ENCODE results near the gene DIP2B.
A peak's percentile ranks its signal among the peaks of the same experiment; 100 is the strongest.

Gene DIP2B

DNA sequence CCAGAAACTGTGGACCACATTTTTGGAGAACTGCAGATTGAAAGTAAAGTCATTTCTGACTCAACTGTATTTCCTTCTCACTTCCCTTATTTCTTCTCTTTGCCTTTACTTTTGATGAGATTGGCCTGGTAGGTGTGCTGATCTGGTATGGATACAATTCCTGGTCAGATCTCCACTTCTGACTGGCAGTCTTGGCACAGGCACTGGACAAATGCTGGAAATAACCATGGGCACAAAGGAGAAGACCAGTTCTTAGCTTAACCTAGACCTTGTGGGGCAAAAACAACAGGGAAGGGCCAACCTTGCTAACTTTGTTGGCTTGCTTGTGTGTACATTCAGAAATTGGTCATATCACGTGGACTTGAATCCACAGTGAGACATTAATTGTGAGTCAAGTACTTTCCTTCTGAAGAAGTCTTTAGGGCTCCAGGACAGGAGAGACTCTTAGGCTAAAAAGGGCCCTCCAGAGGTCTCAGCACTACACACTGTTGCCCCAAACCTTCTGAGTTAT, 75.0 kb downstream of the DIP2B start:
- no peak for DNase-seq

DNA sequence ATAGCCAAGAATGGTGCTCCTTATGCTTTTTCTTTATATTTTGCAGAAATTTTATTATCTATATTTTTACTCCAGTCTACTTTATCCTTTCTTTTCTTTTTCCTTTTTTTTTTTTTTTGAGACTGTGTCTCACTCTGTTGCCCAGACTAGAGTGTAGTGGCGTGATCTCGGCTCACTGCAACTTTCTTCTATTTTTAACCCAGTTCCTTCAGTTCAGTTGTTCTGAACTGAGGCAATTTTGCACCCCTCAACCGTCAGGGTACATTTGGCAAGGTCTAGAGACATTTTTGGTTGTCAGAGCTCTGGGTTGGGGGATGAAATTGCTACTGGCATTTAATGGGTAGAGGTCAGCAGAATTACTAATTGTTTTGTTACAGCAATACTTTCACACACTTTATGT, 75.7 kb downstream of the DIP2B start:
- no peak for DNase-seq

DNA sequence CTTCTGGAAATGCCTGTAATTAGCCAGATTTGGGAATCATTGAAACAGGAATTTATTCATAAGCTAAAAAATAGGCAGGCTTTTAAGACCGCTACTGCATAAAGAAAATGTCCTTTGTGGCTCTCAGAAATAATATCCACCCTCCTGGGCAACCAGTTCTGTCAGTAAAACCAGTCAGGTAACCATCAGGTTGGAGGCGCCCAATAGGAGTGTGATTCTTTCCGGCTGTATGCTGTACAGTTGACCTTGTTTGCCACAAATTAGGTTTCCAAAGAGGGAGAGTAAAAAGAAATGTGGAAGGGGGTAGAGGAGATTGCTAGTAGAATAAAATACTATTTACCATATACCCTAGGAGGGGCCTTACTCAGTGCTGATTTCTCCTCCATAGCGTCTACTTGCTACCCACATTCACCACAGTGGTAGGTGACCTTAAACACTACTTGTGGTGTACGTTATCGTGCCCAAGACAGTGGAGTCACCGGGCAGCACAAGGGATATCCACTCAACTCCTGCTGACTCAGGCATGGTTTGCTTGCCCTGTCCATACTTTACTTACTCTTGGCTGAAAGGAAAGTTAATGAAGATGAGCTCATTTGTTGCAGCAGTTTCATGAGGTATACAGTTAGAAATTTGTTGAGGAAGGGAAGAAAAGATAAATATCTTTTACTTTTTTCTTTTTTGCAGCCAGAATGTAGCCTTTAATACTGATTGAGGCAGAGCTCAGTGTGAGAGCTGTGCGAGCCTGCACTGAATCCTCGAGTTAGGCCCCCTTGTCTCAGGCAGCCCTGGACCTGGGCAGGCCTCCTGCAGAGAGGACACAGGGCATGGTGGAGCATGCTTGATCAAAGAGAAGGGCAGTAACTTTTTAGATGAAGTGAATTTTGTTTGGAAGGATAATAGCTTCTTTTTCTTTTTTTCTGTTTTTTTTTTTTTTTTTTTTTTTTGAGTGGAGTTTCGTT, 76.7 kb downstream of the DIP2B start:
- DNase-seq, result peak; percentile 27

- no peak for DNase-seq
Measured at GRCh38 chr12:50584135-50584534, 79.3 kb downstream of the DIP2B start.

DNA sequence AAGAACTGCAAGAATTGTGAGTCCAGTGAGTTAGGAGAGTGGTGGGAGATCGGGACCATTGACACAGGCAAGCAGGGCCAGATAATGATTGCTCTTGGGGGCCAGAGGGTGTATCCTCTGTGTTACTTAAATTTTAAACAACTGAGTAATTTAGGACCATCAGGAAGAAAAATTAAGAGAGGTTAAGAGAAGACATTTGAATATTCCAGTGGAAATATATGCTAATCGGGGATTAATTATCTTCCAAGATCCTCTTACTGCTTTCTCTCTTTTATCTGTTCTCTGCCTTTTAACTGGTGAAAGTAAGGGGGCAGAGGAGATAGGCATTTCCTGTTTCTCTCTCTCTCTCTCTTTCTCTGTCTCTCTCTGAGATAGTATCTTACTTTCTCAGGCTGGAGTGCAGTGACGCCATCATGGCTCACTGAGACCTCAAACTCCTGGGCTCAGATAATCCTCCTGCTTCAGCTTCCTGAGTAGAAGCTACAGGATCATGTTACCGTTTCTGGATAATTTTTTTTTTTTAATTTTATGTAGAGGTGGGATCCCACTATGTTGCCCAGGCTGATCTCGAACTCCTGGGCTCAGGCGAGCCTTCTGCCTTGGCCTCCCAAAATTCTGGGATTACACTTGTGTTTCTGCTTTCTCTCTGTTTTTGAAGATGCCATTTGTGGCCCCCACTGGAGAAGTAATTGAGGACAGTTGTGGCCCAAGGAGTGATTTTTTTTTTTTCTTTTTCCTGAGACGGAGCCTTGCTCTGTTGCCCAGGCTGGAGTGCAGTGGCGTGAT, 85.1 kb downstream of the DIP2B start:
- DNase-seq, result peak; percentile 84

- DNase-seq, result no peak
Measured at GRCh38 chr12:50590869-50591268, 86.1 kb downstream of the DIP2B start.

DNA sequence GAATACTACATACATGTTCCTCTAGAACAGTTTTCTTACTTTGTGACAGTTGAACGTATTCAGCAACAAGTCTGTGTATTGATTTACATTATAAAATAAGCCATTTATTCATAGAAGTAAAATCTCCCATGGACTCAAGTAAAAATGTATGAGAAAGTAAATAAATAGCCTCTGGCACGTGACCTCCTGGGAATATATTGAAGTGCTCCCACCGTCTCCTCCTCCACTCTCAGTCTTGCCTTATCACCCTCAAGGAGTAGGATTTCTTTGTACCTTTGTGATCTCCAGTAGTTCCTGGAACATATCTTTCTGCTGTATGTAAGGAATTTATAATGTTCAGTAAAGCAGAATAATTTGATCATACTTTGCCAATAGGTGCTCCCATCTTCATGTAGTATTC, 90.9 kb downstream of the DIP2B start:
- DNase-seq, result no peak

GRCh38 chr12:50597200-50598195, 92.7 kb downstream of the DIP2B start:
- DNase-seq, result peak; percentile 54

- DNase-seq, result no peak
Measured at GRCh38 chr12:50598321-50598862, 93.6 kb downstream of the DIP2B start.

DNA sequence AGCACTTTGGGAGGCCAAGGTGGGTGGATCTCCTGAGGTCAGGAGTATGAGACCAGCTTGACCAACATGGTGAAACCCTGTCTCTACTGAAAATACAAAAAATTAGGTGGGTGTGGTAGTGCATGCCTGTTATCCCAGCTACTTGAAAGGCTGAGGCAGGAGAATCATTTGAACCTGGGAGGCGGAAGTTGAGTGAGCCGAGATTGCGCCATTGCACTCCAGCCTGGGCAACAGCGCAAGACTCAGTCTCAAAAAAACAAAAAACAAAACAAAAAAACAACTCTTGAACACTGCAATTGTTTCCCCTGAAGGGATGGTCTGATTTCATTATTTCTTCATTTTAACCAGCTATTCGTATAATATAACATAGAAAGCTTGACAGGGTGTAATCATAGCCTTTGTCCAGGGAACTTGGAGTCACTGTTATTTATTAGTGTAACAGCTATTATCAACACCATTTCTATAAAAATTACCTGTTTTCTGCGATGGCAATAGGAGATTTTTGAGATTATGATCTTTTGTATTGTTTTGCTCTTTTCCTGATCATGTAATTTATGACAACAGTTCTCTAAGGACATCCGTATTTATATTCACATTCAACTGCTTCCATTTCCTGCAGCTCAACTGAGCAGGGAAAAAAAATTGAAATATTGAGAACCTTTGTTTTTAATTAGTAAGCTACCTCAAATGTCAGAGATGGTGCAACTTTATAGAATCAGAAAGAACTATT, 94.7 kb downstream of the DIP2B start:
- DNase-seq, result no peak

DNA sequence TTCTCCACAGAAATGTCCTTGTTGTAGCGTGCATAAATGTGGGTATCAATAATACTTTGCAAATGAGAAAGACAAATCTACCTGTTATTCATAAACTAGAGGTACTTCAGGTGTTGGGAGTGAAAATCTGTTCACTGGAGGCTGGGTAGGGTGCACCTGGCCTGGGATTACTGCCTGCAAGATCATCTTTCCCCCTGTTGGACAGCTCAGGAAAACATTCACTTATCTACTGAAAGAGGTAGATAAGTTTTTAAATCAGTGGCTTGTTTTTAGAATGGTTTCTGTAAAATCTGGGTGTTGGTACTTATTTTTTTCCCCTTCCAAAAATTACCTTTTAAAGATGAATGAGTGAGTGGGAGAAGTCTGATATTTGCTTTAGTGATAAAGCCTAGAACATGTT, 95.6 kb downstream of the DIP2B start:
- DNase-seq, result no peak

- DNase-seq, result no peak
Measured at GRCh38 chr12:50603817-50604639, 99.2 kb downstream of the DIP2B start.

DNA sequence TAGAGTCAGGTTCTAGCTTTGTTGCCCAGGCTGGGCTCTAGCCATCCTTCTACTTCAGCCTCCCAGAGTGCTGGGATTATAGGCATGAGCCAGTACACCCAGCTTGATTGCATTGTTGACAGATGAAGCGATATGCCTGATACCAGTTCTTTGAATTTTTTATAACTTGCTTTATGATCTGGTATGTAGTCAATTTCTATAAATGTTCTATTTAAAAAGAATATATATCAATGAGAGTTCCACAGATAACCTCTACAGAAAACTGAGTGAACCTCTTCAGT, 99.8 kb downstream of the DIP2B start:
- no peak for DNase-seq

GRCh38 chr12:50606675-50607375, 102.0 kb downstream of the DIP2B start:
- no peak for DNase-seq

- DNase-seq, result no peak
Measured at GRCh38 chr12:50609292-50609874, 104.6 kb downstream of the DIP2B start.

GRCh38 chr12:50610171-50610570, 105.4 kb downstream of the DIP2B start:
- no peak for DNase-seq

DNA sequence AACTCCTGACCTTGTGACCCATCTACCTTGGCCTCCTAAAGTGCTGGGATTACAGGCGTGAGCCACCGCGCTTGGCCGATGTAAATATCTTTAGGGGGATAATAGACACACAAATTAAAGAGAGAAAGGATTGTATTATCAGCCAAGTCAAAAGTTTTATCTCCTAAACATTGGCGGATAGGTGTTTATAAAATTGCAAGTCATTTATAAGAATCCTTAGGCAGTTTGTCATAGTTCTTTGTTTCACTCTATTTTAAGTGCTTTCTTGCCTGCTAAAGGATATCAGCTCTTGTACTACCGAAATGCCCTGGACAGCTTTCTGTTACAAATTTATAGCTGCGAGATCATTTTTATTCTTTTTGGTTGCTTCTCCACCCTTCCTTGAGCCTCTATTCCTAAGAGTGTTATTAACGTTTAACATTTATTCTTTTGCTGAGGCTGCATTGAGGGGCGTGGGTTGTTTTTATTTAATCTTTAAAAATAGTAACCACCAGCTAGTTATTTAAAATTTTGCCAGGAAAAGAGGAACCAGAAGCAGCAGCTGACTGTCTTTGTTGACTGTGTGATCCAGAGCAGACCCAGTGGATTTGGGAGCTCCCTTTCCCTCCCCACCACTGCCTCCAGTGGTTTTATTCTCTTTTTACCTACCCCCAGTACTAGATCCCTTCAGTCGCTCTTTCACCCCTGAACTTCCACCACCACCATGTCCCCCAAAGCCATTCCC, 106.4 kb downstream of the DIP2B start:
- no peak for DNase-seq

- no peak for DNase-seq
Measured at GRCh38 chr12:50612882-50613281, 108.1 kb downstream of the DIP2B start.

DNA sequence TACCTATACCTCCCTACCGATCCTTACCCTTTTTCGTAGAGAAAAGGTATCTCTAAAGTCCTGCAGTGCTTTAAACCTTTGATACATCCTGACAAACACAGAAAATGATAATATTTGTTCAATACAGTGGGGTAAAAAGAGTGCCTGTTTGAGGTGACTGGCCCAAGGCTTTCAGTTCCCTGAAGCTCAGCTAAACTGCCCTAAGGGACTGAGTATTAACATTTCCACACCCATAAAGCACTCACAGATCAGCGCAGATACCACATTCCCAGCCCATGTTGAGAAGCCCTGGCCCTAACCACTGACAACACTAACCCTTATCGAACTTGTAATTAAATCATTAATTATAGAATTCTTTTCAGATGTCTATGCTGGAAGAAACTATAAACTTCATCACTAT, 108.7 kb downstream of the DIP2B start:
- no peak for DNase-seq
